GM21381 (cell line): ENCODE data around the gene METRNL.

Source experiments
- ATAC-seq: cut with Tn5 transposase; IDR thresholded peaks from one replicate; pipeline ENCODE4 v1.9.1; 2021; ENCODE audit warnings: mild to moderate bottlenecking, moderate library complexity; ENCODE audit not compliant: unreplicated experiment

Gene METRNL

DNA sequence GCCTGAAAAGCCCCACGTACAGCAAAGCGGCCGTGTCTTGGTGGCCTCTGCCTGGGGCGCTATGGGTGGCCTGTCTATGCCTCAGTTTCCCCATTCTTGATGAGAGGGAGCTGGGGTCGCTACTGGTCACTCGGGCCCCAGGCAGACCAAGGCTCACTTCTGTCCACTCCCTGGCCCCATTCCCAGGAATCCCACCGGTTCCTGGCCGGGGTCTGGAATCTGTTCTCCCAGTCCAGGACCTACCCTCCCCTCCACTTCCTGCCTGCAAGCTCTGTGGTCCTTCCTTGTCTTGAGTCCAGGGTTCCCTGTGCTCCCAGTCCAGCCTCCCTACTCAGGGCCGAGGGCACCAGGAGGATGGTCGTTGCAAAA, 24.5 kb downstream of the METRNL start:
- ATAC-seq: no peak

GRCh38 chr17:83104577-83105505, 25.4 kb downstream of the METRNL start:
- ATAC-seq: no peak

DNA sequence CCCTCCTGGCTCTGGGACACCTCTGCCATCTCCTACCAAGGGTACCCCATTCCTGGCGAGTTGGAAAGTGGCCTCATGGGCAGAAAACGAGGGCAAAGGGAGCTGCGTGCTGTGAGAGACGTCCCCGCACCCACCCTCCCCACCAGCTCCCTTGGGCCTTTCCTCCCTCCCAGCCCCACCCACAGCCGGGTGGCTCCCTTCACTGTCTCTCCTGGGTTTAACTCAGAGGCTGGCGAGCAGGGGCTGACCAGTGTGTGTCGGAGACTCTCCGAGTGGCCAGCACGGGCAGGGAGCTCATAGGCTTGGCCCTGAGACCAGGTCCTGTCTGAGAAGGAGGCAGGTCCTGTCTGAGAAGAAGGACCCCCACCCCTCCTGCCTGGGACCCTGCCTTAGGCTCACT, 26.1 kb downstream of the METRNL start:
- no peak for ATAC-seq

GRCh38 chr17:83106056-83106588, 26.7 kb downstream of the METRNL start:
- no peak for ATAC-seq

DNA sequence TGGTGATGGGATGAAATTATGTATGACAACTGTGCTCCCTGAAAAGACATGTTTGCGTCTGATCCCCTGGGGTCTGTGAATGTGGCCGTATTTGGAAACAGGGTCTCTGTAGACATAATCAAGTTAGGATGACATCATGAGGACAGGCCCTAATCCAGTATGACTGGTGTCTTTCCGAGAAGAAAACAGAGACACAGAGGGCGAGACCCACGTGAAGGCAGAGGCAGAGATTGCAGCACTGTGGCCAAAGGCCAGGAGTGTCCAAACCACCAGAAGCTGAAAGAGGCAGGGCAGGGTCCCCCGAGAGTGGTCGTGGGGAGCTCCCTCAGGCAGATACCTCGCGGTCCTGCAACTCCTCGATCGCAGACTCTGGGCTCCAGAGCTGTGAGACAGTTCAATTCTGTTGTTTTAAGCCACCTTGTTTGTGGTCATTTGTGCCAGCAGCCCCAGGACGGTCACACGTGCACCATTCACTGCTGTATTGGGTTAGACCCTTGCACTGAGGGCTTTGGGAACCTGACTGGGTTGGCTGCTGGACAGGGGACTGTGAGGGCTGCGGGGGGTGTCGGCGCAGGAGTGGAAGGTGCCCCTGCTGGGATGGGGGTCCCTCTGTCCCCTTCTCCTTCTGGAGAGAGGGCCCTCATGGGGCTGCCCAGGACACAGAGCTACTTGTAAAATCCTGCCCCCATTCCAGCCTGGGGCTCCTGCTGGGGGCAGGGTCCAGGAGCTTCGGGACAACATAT, 27.7 kb downstream of the METRNL start:
- ATAC-seq: no peak

DNA sequence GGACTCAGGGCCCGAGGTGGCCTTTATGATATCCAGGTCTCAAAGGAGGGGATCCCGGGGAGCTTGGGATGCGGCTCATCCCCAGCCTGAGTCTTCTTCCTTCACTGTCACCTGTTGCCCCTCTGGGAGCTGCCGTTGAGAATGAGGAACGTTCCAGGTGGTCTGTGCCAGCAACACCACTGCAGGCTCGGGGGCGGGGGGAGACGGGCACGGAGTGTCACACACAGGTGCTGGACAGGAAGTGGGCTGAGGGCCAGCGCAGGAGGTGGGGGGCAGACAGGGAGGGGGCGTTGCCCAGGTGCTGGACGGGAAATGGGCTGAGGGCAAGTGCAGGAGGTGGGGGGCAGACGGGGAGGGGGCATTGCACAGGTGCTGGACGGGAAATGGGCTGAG, 28.2 kb downstream of the METRNL start:
- no peak for ATAC-seq

GRCh38 chr17:83108709-83109108, 29.3 kb downstream of the METRNL start:
- no peak for ATAC-seq

GRCh38 chr17:83109386-83109785, 30.0 kb downstream of the METRNL start:
- ATAC-seq: no peak

DNA sequence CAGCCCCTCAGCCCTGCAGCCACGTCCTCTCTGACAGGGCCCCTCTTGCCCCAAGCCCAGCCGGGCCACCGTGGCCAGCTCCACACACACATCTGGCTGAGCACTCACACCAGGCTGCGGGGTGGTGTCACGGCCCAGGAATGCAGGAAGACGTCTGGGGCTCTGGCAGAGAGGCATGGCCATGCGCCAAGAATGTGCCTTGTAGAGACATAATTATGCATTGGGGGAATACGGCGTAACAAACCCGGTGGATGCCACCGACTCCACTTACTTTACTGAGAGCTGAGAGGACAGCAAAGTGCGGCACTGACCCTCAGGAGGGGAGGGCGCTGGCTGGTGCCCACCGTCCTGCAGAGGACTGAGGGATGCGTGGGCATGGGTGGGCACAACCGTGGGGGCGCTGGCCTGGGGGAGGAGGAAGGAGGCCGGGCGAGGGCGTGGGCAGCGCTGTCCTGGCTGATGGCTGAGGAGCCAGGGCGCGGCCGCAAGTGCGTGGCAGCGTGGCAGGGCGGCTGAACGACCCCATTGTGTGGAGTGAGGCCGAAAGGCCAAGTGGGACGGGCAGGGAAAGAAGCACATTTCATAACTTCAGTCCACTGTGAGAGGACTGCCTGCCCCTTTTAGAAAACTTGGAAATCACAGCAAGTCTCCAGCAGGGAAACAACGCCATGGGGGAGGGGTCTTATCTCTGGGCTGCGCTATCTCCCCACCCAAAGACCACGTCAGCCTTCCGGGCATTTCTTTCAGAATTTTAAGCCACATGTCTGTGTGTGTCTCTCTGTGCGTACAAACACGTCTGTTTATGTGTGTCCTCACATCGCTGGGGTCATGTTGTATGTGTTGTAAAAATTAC, 30.6 kb downstream of the METRNL start:
- ATAC-seq: no peak

DNA sequence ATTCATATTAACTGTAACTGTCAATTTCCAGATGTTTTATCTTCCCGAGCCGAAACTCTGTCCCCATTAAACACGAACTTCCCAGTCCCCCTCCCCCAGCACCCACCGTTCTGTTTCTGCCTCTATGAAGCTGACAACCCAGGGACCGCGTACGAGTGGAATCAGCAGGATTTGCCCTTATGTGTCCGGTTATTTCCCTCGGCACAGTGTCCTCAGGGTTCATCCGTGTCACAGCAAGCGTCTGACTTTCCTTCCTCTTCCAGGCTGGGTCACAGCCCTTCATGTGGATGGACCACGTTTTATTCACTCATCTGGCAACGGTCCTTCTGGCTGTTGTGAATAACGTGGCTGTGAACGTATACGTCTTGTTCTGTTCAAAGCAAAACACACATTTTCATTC, 31.3 kb downstream of the METRNL start:
- no peak for ATAC-seq

DNA sequence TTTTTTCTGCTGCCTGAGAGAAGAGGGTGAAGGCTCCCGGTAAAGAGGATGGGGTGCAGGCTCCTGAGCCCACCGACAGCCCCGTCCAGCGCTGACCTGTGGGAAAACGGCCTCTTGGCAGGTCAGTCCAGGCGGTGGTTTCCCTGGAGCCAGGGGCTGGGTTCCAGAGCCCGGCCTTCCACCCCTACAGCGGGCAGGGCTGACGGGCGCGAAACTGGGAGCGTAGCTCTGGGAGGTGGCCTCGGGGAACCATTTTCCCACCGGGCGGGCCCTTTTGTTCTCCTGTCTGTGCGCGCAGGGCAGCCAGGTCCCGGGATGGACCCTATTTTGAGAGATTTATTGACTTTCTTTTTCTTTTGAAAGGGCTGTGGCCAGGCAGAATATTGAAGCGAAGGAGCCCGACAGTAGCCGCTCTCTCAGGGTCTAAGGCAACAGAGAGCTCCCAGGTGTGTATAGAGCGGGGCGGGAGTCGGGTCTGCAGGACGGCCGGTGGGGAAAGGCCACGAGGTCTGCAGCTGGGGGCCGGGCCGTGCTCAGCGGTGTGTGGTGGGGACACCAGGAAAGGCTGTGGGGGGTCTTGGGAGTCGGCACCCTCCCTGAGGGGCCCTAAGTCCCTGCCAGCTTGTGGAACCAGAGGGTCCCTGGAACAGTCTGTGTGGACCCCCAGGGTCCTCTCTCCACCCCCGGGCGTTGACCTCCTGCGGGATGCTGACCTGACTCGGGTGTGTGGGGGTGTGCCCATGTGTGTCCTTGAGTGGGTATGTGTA, 32.3 kb downstream of the METRNL start:
- ATAC-seq: no peak

GRCh38 chr17:83113381-83113780, 34.0 kb downstream of the METRNL start:
- ATAC-seq: no peak

DNA sequence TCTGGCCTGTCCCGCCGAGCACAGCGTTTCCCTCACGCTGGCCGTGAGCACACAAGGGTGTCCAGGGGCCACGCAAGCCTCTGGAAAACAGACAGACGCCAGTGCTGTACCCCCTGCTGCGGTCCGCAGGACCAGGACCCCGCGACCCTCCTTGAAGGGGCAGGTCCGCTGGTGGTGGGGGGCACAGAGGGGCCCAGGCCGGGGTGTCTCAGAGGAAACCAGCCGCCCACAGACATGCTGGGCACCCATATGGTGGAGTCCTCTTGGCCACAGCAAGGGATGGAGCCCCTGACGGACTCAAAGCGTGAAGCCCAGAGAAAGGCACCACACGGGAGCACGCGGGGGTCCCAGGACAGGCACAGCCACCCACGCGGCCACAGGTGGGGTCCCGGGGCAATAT, 34.4 kb downstream of the METRNL start:
- no peak for ATAC-seq

DNA sequence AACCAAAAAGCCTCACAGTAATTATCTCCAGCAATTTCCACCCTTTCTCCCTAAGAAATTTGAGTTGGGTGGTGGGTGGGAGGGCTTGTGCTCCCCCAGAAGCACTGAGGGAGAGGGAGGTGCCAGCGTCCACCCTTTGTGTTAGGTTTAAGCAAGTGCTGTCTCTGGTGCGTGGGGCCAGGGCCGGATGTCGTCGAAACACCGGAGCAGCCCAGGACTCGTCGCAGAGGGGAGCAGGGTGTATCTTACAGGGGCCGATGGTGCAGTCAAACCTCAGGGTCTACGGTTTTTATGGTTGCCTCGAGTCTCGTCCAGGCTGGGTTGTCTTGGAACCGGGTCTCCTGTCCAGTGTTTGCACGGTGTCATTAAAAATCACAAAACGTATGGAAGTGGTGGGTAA, 35.3 kb downstream of the METRNL start:
- ATAC-seq: no peak

GRCh38 chr17:83115202-83115651, 35.8 kb downstream of the METRNL start:
- ATAC-seq: no peak

- no peak for ATAC-seq
These were observed 36.4 kb downstream of the METRNL start for GRCh38 chr17:83115832-83116231.

DNA sequence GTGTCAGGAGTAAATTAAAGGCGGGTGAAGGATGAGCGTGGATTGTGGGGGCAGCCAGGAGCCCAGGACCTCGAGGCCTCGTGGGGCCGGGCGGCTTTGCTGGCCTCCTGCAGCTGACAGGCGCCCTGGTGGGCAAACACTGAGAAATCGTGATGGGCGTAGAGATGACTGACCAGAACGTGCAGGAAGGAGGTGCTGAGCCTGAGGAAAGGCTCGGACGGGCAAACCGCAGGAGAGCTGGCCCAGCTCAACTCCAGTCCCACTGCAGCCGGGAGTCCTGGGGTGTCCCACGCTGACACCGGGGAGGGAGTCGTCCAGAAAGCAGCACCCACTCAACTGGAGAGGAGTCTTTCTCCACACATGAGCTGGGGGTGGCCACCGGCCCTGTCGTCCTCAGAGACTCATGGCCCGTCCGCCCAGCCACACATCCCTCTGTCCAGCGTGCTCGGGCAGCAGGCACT, 36.9 kb downstream of the METRNL start:
- no peak for ATAC-seq

- ATAC-seq: no peak
These were observed 37.6 kb downstream of the METRNL start for GRCh38 chr17:83116783-83117555.

DNA sequence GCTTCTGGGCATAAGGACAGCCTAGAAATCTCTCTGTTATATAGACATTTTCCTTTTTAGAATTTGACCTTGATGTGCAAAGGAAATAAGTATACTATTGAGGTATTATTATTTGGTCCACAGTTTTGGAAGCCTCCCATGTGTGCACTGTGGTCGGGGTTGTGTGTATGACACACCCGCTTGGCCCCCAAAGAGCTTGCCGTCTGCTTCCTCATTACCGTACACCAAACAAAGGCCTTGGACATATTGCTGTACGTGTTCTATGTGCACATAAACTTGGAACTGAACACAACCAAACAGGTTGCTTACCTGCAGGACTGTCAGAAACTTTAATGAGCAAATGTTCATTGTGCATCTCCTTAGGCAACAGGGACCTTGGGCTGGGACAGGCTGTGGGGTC, 38.2 kb downstream of the METRNL start:
- no peak for ATAC-seq
